H9 (cell line): ENCODE data around the gene VRK1. TPM values are rescaled to one million over a fixed set of nuclear protein-coding genes. Genes with fewer than 3 reads are reported as not detected.

ENCODE experiments used
- DNase-seq: peaks from one replicate; pipeline ENCODE4 v3.0.0-alpha.2; 2017
- H2AFZ ChIP-seq: one replicate; pipeline ENCODE4 v1.6.1; 2013; ENCODE audit warnings: mild to moderate bottlenecking, low read length, control low read depth, moderate library complexity
- H2AK5ac ChIP-seq: 2 replicates; pipeline ENCODE4 v1.6.1; 2013; ENCODE audit warnings: low read length, control low read depth, mixed read lengths; ENCODE audit not compliant: insufficient read length
- H2BK120ac ChIP-seq: one replicate; pipeline ENCODE4 v1.6.1; 2013; ENCODE audit warnings: low read depth, mild to moderate bottlenecking, low read length, control low read depth, inconsistent platforms; ENCODE audit not compliant: poor library complexity, severe bottlenecking
- H2BK12ac ChIP-seq: 2 replicates; pipeline ENCODE4 v1.6.1; 2013; ENCODE audit warnings: low read length, control low read depth, mixed read lengths, low read depth; ENCODE audit not compliant: insufficient read length
- H2BK15ac ChIP-seq: 2 replicates; pipeline ENCODE4 v1.6.1; 2013; ENCODE audit warnings: low read depth, low read length, control low read depth
- H2BK20ac ChIP-seq: one replicate; pipeline ENCODE4 v1.6.1; 2013; ENCODE audit warnings: low read depth, mild to moderate bottlenecking, low read length, control low read depth, inconsistent platforms; ENCODE audit not compliant: poor library complexity, severe bottlenecking
- H2BK5ac ChIP-seq: 2 replicates; pipeline ENCODE4 v1.6.1; 2013; ENCODE audit warnings: low read length, control low read depth, mixed read lengths; ENCODE audit not compliant: insufficient read length
- H3K14ac ChIP-seq: 2 replicates; pipeline ENCODE4 v1.6.1; 2013; ENCODE audit warnings: low read length, control low read depth; ENCODE audit not compliant: insufficient read depth
- H3K18ac ChIP-seq: 2 replicates; pipeline ENCODE4 v1.6.1; 2013; ENCODE audit warnings: low read depth, mild to moderate bottlenecking, mixed read lengths, low read length, control low read depth; ENCODE audit not compliant: insufficient read length
- H3K23ac ChIP-seq: 2 replicates; pipeline ENCODE4 v1.6.1; 2013; ENCODE audit warnings: low read length, control low read depth, mixed read lengths, low read depth; ENCODE audit not compliant: insufficient read length
- H3K23me2 ChIP-seq: 2 replicates; pipeline ENCODE4 v1.6.1; 2013; ENCODE audit warnings: low read depth, mild to moderate bottlenecking, mixed read lengths, low read length, control low read depth; ENCODE audit not compliant: insufficient read length, poor library complexity, severe bottlenecking
- H3K27ac ChIP-seq: 2 replicates; pipeline ENCODE4 v1.5.1; 2013; ENCODE audit warnings: low read length, control low read depth, mixed read lengths, low read depth; ENCODE audit not compliant: insufficient read length
- H3K27me3 ChIP-seq: 2 replicates; pipeline ENCODE4 v1.6.1; 2013; ENCODE audit warnings: low read length, control low read depth, inconsistent platforms; ENCODE audit not compliant: insufficient read depth
- H3K4ac ChIP-seq: 2 replicates; pipeline ENCODE4 v1.6.1; 2013; ENCODE audit warnings: low read depth, mild to moderate bottlenecking, control low read depth, inconsistent platforms, low read length, moderate library complexity
- H3K4me1 ChIP-seq: 2 replicates; pipeline ENCODE4 v1.6.1; 2013; ENCODE audit warnings: low read length, control low read depth, inconsistent platforms; ENCODE audit not compliant: insufficient read depth
- H3K4me2 ChIP-seq: 2 replicates; pipeline ENCODE4 v1.6.1; 2013; ENCODE audit warnings: low read length, control low read depth, mixed read lengths; ENCODE audit not compliant: insufficient read length, insufficient read depth
- H3K56ac ChIP-seq: 2 replicates; pipeline ENCODE4 v1.6.1; 2013; ENCODE audit warnings: low read depth, mild to moderate bottlenecking, mixed read lengths, low read length, control low read depth; ENCODE audit not compliant: insufficient read length
- H3K79me1 ChIP-seq: 2 replicates; pipeline ENCODE4 v1.6.1; 2013; ENCODE audit warnings: low read depth, mild to moderate bottlenecking, moderate library complexity, low read length, control low read depth, inconsistent platforms; ENCODE audit not compliant: insufficient read depth, poor library complexity, severe bottlenecking
- H3K79me2 ChIP-seq: 2 replicates; pipeline ENCODE4 v1.6.1; 2013; ENCODE audit warnings: low read length, control low read depth, inconsistent platforms; ENCODE audit not compliant: insufficient read depth
- H3K9ac ChIP-seq: 2 replicates; pipeline ENCODE4 v1.6.1; 2013; ENCODE audit warnings: low read length, control low read depth, mixed read lengths; ENCODE audit not compliant: insufficient read length; ENCODE audit errors: extremely low read depth
- H3K9me3 ChIP-seq: one replicate; pipeline ENCODE4 v1.6.1; 2013; ENCODE audit warnings: low read depth, low read length, inconsistent platforms; ENCODE audit not compliant: control insufficient read depth
- H3T11ph ChIP-seq: one replicate; pipeline ENCODE4 v1.6.1; 2013; ENCODE audit warnings: mild to moderate bottlenecking, low read length, control low read depth, inconsistent platforms
- H4K20me1 ChIP-seq: one replicate; pipeline ENCODE4 v1.6.1; 2013; ENCODE audit not compliant: control insufficient read depth, insufficient read length, insufficient read depth
- H4K5ac ChIP-seq: 2 replicates; pipeline ENCODE4 v1.6.1; 2013; ENCODE audit warnings: low read depth, mild to moderate bottlenecking, mixed read lengths, low read length, control low read depth; ENCODE audit not compliant: insufficient read length
- H4K8ac ChIP-seq: replicated peaks from 2 replicates; pipeline ENCODE4 v1.6.1; 2013; ENCODE audit warnings: low read length, control low read depth, mixed read lengths, low read depth; ENCODE audit not compliant: insufficient read length
- H4K91ac ChIP-seq: 2 replicates; pipeline ENCODE4 v1.6.1; 2013; ENCODE audit warnings: low read depth, mild to moderate bottlenecking, moderate library complexity, mixed read lengths, low read length, control low read depth; ENCODE audit not compliant: insufficient read length
- H3K27ac Mint-ChIP-seq, 3 experiments: 2 replicates in 2 of 3; 3 replicates in 1 of 3; pipeline ENCODE4 v1.8.0; 2020 to 2021; ENCODE audit warnings: mixed read lengths in 3 of 3, mild to moderate bottlenecking in 1 of 3, moderate library complexity in 1 of 3
- H3K27me3 Mint-ChIP-seq: 2 replicates; pipeline ENCODE4 v1.8.0; 2021; ENCODE audit warnings: low read depth, mild to moderate bottlenecking, moderate library complexity, mixed read lengths
- H3K36me3 Mint-ChIP-seq, 3 experiments: 2 replicates in 2 of 3; 3 replicates in 1 of 3; pipeline ENCODE4 v1.8.0; 2020 to 2021; ENCODE audit warnings: low read depth in 3 of 3, mixed read lengths in 3 of 3; ENCODE audit not compliant: insufficient read depth in 1 of 3
- H3K4me1 Mint-ChIP-seq, 2 experiments: 2 replicates each; pipeline ENCODE4 v1.8.0; 2020; ENCODE audit warnings: mixed read lengths in 2 of 2
- H3K4me3 Mint-ChIP-seq, 2 experiments: 2 replicates in 1 of 2; 3 replicates in 1 of 2; pipeline ENCODE4 v1.8.0; 2020 to 2021; ENCODE audit warnings: mild to moderate bottlenecking in 2 of 2, mixed read lengths in 2 of 2, moderate library complexity in 1 of 2
- H3K9me3 Mint-ChIP-seq, 2 experiments: 2 replicates in 1 of 2; 3 replicates in 1 of 2; pipeline ENCODE4 v1.8.0; 2020; ENCODE audit warnings: mild to moderate bottlenecking in 2 of 2, mixed read lengths in 2 of 2, moderate library complexity in 1 of 2
- CTCF ChIP-seq: fragments of 200-600 bp; sonication (generic); conservative IDR thresholded peaks from 3 replicates; pipeline ENCODE4 v1.8.0; 2021; ENCODE audit warnings: antibody characterized with exemption, mild to moderate bottlenecking
- WGBS: extraction: QIAGEN DNeasy Blood & Tissue Kit; methylation state at CpG from one replicate; pipeline ENCODE4 v1.1.7; 2013; ENCODE audit warnings: missing lambda C conversion rate, low lambda C conversion rate, mixed read lengths; ENCODE audit not compliant: insufficient read length; ENCODE audit errors: extremely low coverage; 5-methylcytosine and 5-hydroxymethylcytosine counted together
- long read RNA-seq: library from polyadenylated mRNA; unstranded; transcript quantifications from one replicate; pipeline ENCODE4 v2.0.0, GENCODE V29; 2020
- total RNA-seq: library from RNA; stranded (reverse); gene quantifications from 2 replicates; pipeline ENCODE4 v1.2.1, GENCODE V29; 2021

Gene VRK1
- total RNA-seq: 55.7 and 61.3 TPM in 2 replicates
- long read RNA-seq, transcript VRK1-201 (13 exons, 1,745 nt): major isoform, 200 of 368 reads
- long read RNA-seq, partial matches to known transcripts: 122 of 368 reads
- long read RNA-seq, other reads (novel, unspliced or antisense): 46 of 368 reads

- no CpG with 5 or more reads among the region's 57 CpGs for whole genome bisulfite sequencing
- peak; percentile 96 for DNase-seq
- Histone ChIP-seq H4K91ac (no peak within 1 kb of the TSS), H3K23me2 (peaks cover 6% of the 10 kb centered on the region), H2AFZ (no peak within 1 kb of the TSS), H3K9ac (peak within 1 kb of the TSS; percentile 85), H3K4ac (no peak within 1 kb of the TSS; the same call in 1 of the 2 replicates), H3T11ph (no peak within 1 kb of the TSS), H3K56ac (no peak within 1 kb of the TSS), H4K20me1 (no peaks in the 10 kb centered on the region), H2BK12ac (no peak within 1 kb of the TSS), H4K8ac (no peak within 1 kb of the TSS), H3K4me2 (peak within 1 kb of the TSS; percentile 95), H3K79me1 (peaks cover 7% of the 10 kb centered on the region), H4K5ac (no peak within 1 kb of the TSS), H3K4me1 (no peaks in the 10 kb centered on the region), H3K27me3 (no peaks in the 10 kb centered on the region), H3K9me3 (no peaks in the 10 kb centered on the region), H2BK15ac (no peak within 1 kb of the TSS; the same call in 1 of the 2 replicates), H2BK20ac (no peak within 1 kb of the TSS), H3K23ac (no peak within 1 kb of the TSS), H2BK5ac (no peak within 1 kb of the TSS), H2AK5ac (no peak within 1 kb of the TSS), H3K79me2 (peaks cover 20% of the 10 kb centered on the region; the same call in 1 of the 2 replicates), H3K18ac (peak within 1 kb of the TSS; percentile 63), H2BK120ac (no peak within 1 kb of the TSS), H3K27ac (no peak within 1 kb of the TSS), H3K14ac (peak within 1 kb of the TSS; percentile 93)
- peaks cover 16% of the 10 kb centered on the region; the same call in 1 of the 2 replicates for H3K27me3 Mint-ChIP-seq
- peaks cover 16 to 21% of the 10 kb centered on the region in 2 experiments for H3K4me1 Mint-ChIP-seq
- H3K4me3 Mint-ChIP-seq: peak within 1 kb of the TSS; percentile 89 to 93
- peak within 1 kb of the TSS in 2 of 3 experiments; percentile 72 to 79; a peak in 4 of 7 replicates for H3K27ac Mint-ChIP-seq
- H3K9me3 Mint-ChIP-seq: no peaks in the 10 kb centered on the region; a peak in 1 of 5 replicates
- TF ChIP-seq CTCF: no peak
- no peaks in the 10 kb centered on the region for H3K36me3 Mint-ChIP-seq
Measured at GRCh38 chr14:96796851-96797581, at the start of gene VRK1. Gene VRK1 (plus strand): TSS chr14:96797382. CDS start chr14:96833472, 36,090 bp downstream.
